NCI-H146 (cell line): ENCODE results near the gene PRXL2A.
"Not testable (repeated sequence)": the region's sequence is repeated elsewhere in the genome, so short reads cannot be mapped to it uniquely, and the experiment has no call there.

Experiments used
- DNase-seq: peaks from one replicate; lab custom pipeline; 2025; lab: John Stamatoyannopoulos, UW

PRXL2A gene

GRCh38 chr10:80408242-80409101 is at the start of gene PRXL2A:
PRXL2A (plus strand) TSS chr10:80408551; CDS start chr10:80420468, 11,917 bp downstream.
- peak; percentile 89 for DNase-seq

- DNase-seq: not testable (repeated sequence)
Observed at GRCh38 chr10:80358925-80359324, 49.4 kb upstream of the PRXL2A start.

- no peak for DNase-seq
Observed at GRCh38 chr10:80359644-80360043, 48.7 kb upstream of the PRXL2A start.

- DNase-seq: no peak
Observed at GRCh38 chr10:80365510-80365909, 42.8 kb upstream of the PRXL2A start.

- peak; percentile 8 for DNase-seq
Observed at GRCh38 chr10:80371467-80371866, 36.9 kb upstream of the PRXL2A start.

GRCh38 chr10:80372675-80373074 is 35.7 kb upstream of the PRXL2A start:
- DNase-seq: no peak

GRCh38 chr10:80373502-80373901 is 34.8 kb upstream of the PRXL2A start:
- DNase-seq: no peak

- DNase-seq: no peak
Observed at GRCh38 chr10:80379701-80380100, 28.6 kb upstream of the PRXL2A start.

GRCh38 chr10:80380185-80380584 is 28.2 kb upstream of the PRXL2A start:
- DNase-seq: no peak

GRCh38 chr10:80382989-80383388 is 25.4 kb upstream of the PRXL2A start:
- peak; percentile 50 for DNase-seq

GRCh38 chr10:80390740-80391139 is 17.6 kb upstream of the PRXL2A start:
- no peak for DNase-seq

- DNase-seq: no peak
Observed at GRCh38 chr10:80392250-80392649, 16.1 kb upstream of the PRXL2A start.

GRCh38 chr10:80394358-80394916 is 13.9 kb upstream of the PRXL2A start:
- no peak for DNase-seq

- no peak for DNase-seq
Observed at GRCh38 chr10:80397014-80397413, 11.3 kb upstream of the PRXL2A start.

- DNase-seq: no peak
Observed at GRCh38 chr10:80400136-80400804, 8.1 kb upstream of the PRXL2A start.

GRCh38 chr10:80405035-80405434 is 3.3 kb upstream of the PRXL2A start:
- no peak for DNase-seq

GRCh38 chr10:80405626-80406025 is 2.7 kb upstream of the PRXL2A start:
- DNase-seq: no peak

- DNase-seq: no peak
Observed at GRCh38 chr10:80406204-80406603, 2.1 kb upstream of the PRXL2A start.

GRCh38 chr10:80407812-80408241 is 524 bp upstream of the PRXL2A start:
- DNase-seq: peak; percentile 70

- DNase-seq: no peak
Observed at GRCh38 chr10:80409121-80409520, 770 bp downstream of the PRXL2A start.

GRCh38 chr10:80410122-80410521 is 1.8 kb downstream of the PRXL2A start:
- DNase-seq: no peak

GRCh38 chr10:80410578-80411145 is 2.3 kb downstream of the PRXL2A start:
- no peak for DNase-seq

- no peak for DNase-seq
Observed at GRCh38 chr10:80411267-80411668, 2.9 kb downstream of the PRXL2A start.
